Memory B cell (primary cell): ENCODE data around the gene CMKLR1.

Experiments used
- ATAC-seq: fragments of 150-1000 bp; cut with Tn5 transposase; 2 replicates; pipeline ENCODE4 v1.10.0; 2021; ENCODE audit warnings: low read depth, mild to moderate bottlenecking, moderate library complexity
- DNase-seq, 2 donors: peaks; one replicate each; pipeline ENCODE4 v3.0.0; 2022; ENCODE audit warnings: low spot score in 2 of 2
- H3K27ac Mint-ChIP-seq: one replicate; pipeline ENCODE4 v1.8.0; 2022; ENCODE audit warnings: mild to moderate bottlenecking, moderate library complexity, mixed read lengths
- H3K27me3 Mint-ChIP-seq: one replicate; pipeline ENCODE4 v1.8.0; 2022; ENCODE audit warnings: mixed read lengths
- H3K36me3 Mint-ChIP-seq: one replicate; pipeline ENCODE4 v1.8.0; 2022; ENCODE audit warnings: mild to moderate bottlenecking, mixed read lengths
- H3K4me1 Mint-ChIP-seq: one replicate; pipeline ENCODE4 v1.8.0; 2022; ENCODE audit warnings: mixed read lengths
- H3K4me3 Mint-ChIP-seq: one replicate; pipeline ENCODE4 v1.8.0; 2022; ENCODE audit warnings: mild to moderate bottlenecking, moderate library complexity, mixed read lengths
- H3K9me3 Mint-ChIP-seq: one replicate; pipeline ENCODE4 v1.8.0; 2022; ENCODE audit warnings: mixed read lengths

Gene CMKLR1

DNA sequence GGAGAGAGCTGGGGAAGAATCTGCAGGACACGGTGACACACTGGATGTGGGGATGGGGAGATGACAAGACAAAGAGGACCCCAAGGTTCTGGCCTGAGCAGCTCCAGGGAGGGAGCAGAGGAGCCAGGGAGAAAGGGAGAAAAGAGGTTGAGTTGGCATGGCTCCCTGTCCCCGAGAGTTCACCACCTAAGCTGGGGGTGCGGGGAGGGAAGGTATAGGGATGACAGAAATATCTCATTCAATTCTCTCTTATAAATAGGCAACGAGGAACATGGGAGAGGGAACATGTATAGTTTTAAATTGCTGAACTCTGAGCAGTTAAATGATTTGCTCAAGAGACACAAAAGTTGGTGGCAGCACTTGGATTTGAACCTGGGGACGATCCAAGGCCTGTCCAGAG, 85.1 kb downstream of the CMKLR1 start:
- ATAC-seq = no peak
- Mint-ChIP-seq H3K27me3 (peaks cover 26% of the 10 kb centered on the region), H3K9me3 (no peaks in the 10 kb centered on the region), H3K4me3 (no peak overlapping the region), H3K4me1 (peaks cover 5% of the 10 kb centered on the region), H3K27ac (no peak overlapping the region), H3K36me3 (no peaks in the 10 kb centered on the region)
- DNase-seq = no peak

DNA sequence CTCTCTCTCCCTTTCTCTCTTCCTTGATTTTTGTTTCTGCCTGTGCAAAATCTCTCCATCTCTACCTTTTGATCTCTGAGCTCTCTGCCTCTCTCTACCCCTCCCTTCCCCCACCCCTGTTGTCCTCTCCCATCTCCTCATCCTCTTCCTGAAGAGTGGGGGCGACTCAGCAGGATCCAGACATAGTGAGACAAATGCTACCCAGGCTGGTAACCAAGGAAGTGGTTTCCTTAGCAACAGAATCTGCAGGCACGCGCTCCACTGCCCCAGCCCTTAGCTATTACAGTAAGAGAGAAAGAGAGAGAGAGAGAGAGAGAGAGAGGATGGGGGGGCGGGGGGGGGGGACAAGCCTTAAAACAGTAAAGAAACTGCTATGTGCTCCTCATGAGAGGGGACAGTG, 85.6 kb downstream of the CMKLR1 start:
- no peaks in the 10 kb centered on the region for H3K9me3 Mint-ChIP-seq
- H3K4me3 Mint-ChIP-seq = no peak overlapping the region
- DNase-seq = no peak
- H3K4me1 Mint-ChIP-seq = peaks cover 5% of the 10 kb centered on the region
- no peaks in the 10 kb centered on the region for H3K36me3 Mint-ChIP-seq
- ATAC-seq = no peak
- H3K27me3 Mint-ChIP-seq = peaks cover 26% of the 10 kb centered on the region
- H3K27ac Mint-ChIP-seq = no peak overlapping the region

DNA sequence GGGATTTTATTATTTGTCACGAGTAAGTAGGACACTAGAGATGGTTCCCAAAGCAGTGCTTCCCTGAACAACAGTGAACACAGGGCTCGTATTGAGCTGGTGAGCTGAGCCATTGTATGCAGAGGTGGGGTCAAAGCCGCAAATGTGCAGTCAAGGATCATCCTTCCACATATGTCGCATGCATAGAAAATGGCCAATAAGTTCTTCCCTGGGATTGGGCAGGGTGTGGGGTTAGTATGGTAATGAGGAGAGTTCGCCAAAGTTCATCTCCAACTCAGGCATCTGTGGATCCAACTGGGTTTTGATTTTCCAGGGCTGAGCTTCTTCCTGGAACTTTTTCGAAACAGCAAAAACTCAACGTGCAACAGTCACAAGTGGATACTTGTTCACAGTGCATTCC, 86.6 kb downstream of the CMKLR1 start:
- H3K36me3 Mint-ChIP-seq = peaks cover 2% of the 10 kb centered on the region
- H3K4me3 Mint-ChIP-seq = no peak overlapping the region
- no peaks in the 10 kb centered on the region for H3K9me3 Mint-ChIP-seq
- H3K4me1 Mint-ChIP-seq = peaks cover 5% of the 10 kb centered on the region
- DNase-seq (no peak), ATAC-seq (no peak)
- peaks cover 26% of the 10 kb centered on the region for H3K27me3 Mint-ChIP-seq
- no peak overlapping the region for H3K27ac Mint-ChIP-seq

DNA sequence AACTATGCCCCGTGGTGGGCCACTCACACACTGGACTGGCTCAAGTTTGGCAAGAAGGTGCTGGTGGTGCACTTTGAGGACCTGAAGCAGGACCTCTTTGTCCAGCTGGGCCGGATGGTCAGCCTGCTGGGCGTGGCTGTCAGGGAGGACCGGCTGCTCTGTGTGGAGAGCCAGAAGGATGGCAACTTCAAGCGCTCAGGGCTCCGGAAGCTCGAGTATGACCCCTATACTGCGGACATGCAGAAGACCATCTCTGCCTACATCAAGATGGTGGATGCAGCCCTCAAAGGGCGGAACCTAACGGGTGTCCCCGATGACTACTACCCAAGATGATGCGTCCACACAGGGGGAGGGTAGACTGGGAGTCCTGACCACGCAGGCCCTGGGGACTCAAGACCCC, 91.1 kb downstream of the CMKLR1 start:
- no peak for ATAC-seq
- H3K4me1 Mint-ChIP-seq = no peaks in the 10 kb centered on the region
- H3K27me3 Mint-ChIP-seq = peaks cover 14% of the 10 kb centered on the region
- H3K27ac Mint-ChIP-seq = no peak overlapping the region
- no peak for DNase-seq
- H3K4me3 Mint-ChIP-seq = no peak overlapping the region
- H3K9me3 Mint-ChIP-seq = no peaks in the 10 kb centered on the region
- peaks cover 3% of the 10 kb centered on the region for H3K36me3 Mint-ChIP-seq

DNA sequence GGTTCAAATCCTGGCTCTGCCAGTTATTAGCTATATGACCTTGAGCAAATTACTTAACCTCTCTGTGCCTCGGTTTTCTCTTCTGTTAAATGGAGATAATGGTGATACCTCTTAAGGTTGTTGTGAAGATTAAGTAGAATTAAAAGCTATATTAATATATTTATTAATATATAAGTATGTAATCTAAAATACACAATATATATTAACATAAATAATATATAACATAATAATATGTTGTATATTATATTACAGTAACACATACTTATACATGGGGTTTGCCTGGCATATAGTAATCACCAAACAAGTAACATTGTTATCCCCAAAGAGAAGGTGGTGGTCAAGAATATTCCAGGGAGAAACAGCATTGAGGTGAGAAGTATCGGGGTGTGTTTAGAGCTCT, 92.0 kb downstream of the CMKLR1 start:
- Mint-ChIP-seq H3K4me1 (no peaks in the 10 kb centered on the region), H3K27ac (no peak overlapping the region), H3K4me3 (no peak overlapping the region), H3K27me3 (peaks cover 14% of the 10 kb centered on the region), H3K36me3 (peaks cover 3% of the 10 kb centered on the region), H3K9me3 (no peaks in the 10 kb centered on the region)
- no peak for ATAC-seq
- no peak for DNase-seq

DNA sequence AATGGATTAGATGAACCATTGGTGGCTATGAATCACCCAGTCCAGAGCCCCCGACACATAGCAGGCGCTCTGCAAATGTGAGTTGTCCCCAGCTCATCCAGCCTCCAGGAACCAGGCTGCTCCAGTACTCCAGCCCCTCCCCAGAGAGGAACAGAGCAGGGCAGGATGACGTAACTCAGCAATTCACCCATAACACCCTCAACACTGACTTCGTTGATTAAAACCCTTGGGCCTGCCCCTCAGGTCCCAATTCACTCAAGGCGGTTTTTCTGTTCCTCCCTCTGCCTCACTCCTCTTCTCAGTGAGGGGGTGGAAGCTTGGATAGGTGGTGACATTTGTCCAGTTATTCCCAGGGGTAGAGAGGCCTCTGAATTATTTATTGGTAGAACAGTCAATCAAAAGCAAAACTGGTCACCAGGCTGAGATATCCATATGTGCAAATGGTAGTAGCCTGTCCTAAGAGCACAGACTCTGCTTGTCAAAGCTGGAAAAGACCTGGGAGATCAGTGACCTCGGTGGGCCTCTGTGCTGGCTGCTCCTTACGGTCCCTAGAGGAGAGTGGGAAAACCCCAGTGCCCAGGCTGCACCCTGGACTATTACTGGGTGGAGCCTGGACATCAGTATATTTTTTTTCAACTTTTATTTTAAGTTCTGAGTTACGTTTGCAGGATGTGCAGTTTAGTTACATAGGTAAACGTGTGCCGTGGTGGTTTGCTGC, 97.0 kb downstream of the CMKLR1 start:
- Mint-ChIP-seq H3K27me3 (peaks cover 4% of the 10 kb centered on the region), H3K4me1 (no peaks in the 10 kb centered on the region), H3K9me3 (no peaks in the 10 kb centered on the region), H3K36me3 (peaks cover 6% of the 10 kb centered on the region), H3K27ac (no peak overlapping the region), H3K4me3 (no peak overlapping the region)
- ATAC-seq = no peak
- DNase-seq = no peak

DNA sequence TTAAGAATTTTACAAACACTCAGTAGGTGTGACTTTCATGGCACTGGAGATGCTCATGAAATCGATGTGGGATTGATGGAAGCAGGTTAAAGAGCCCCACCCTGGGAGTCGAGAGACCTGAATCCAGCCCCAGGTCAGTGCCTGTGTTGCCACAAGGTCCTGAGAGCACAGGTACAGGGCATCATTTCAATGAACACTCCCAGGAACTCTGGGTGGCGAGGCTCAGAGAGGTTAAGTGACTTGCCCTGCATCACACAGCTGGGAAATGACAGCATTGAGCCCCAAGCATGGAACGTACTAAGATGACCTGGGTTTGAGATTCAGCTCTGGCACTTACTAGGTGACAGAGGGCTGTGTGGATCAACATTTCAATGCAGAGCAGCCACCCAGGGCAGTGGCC, 98.2 kb downstream of the CMKLR1 start:
- ATAC-seq = no peak
- H3K9me3 Mint-ChIP-seq = no peaks in the 10 kb centered on the region
- no peak for DNase-seq

DNA sequence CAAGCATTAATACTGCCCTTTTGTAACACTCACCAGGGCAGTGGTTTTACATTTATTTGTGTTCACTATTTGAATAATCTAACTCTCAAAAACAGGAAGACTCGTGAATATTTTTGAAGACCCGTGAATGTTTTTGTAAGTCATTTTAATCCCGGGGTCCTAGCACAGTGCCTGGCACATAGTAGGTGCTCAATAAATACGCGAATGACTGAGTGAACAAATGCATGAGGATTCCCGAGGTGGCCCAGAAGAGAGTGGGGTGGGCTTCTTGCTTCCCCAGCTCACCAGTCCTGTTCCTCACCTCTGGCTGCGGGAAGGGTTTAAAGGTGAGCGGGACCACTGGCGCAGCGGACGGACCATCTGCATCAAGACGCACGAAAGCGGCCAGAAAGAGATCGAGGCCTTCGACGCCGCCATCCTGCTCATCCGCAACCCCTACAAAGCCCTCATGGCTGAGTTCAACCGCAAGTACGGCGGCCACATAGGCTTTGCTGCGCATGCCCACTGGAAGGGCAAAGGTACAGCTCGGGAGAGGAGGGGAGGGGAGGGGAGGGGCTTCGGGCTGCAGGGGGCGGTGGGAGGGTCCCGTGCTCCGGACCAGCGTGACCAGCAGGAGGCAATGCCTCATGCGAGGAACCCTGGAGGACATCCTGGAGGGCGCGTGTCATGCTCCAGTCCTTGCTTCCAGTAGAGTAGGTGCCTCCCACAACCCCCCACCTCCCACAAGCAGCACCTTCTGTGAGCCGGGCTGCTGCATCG, 98.9 kb downstream of the CMKLR1 start:
- DNase-seq = no peak
- no peaks in the 10 kb centered on the region for H3K9me3 Mint-ChIP-seq
- peaks cover 11% of the 10 kb centered on the region for H3K36me3 Mint-ChIP-seq
- no peak for ATAC-seq
- no peaks in the 10 kb centered on the region for H3K4me1 Mint-ChIP-seq
- peaks cover 6% of the 10 kb centered on the region for H3K27me3 Mint-ChIP-seq
- H3K4me3 Mint-ChIP-seq = no peak overlapping the region
- no peak overlapping the region for H3K27ac Mint-ChIP-seq

More for the DNA sequence above, 98.2 kb downstream of the CMKLR1 start:
- no peak overlapping the region for H3K4me3 Mint-ChIP-seq
- H3K4me1 Mint-ChIP-seq = no peaks in the 10 kb centered on the region
- no peak overlapping the region for H3K27ac Mint-ChIP-seq
- H3K36me3 Mint-ChIP-seq = peaks cover 11% of the 10 kb centered on the region
- peaks cover 6% of the 10 kb centered on the region for H3K27me3 Mint-ChIP-seq

DNA sequence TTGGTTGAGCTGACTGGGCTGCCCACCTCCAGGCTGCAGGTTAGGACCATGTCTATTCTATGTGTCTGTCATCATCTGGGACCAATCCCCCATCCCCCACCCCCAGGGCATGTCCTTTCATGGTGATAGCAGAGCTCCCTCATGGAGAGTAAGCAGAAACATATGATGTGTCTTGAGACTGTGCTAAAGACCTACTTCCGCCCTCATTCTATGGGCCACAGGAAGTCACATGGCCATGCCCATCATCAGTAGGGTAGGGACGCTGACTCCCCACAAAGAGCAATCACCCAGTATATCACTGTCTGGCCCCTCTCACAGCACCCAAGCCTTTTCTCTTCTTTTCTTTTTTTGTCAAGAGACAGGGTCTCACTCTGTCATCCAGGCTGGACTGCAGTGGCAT, 99.7 kb downstream of the CMKLR1 start:
- Mint-ChIP-seq H3K4me1 (no peaks in the 10 kb centered on the region), H3K4me3 (no peak overlapping the region), H3K9me3 (no peaks in the 10 kb centered on the region), H3K27ac (no peak overlapping the region), H3K36me3 (peaks cover 11% of the 10 kb centered on the region), H3K27me3 (peaks cover 6% of the 10 kb centered on the region)
- ATAC-seq = no peak
- DNase-seq = no peak

DNA sequence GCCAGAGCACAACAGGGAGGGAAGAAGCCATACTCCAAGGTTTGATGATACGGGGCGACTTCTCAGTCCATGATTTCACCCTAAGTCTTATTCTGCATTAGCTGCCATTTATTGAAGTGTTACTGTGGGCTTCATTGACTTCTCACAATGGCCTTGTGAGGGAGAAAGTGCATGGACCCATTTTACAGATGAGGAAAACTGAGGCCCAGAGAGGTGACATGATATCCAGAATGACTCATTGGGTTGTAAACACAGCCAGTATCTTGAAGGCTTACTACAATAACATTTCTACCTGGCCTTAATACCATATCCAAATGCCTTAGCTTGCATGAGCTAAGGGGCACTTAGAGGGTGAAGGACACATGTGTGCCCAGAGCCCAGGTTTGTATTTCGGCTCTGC, 100.6 kb downstream of the CMKLR1 start:
- DNase-seq (no peak), ATAC-seq (no peak)
- H3K4me1 Mint-ChIP-seq = no peaks in the 10 kb centered on the region
- H3K27me3 Mint-ChIP-seq = peaks cover 6% of the 10 kb centered on the region
- H3K4me3 Mint-ChIP-seq = no peak overlapping the region
- H3K9me3 Mint-ChIP-seq = no peaks in the 10 kb centered on the region
- peaks cover 11% of the 10 kb centered on the region for H3K36me3 Mint-ChIP-seq
- no peak overlapping the region for H3K27ac Mint-ChIP-seq
